Neural cell (in vitro differentiated cells): Measurements from ENCODE around the gene MVK.

Source experiments
- CTCF ChIP-seq: fragments of 450-650 bp; IDR thresholded peaks from 2 replicates; pipeline ENCODE4 v1.5.1; 2014; ENCODE audit warnings: antibody characterized with exemption, mild to moderate bottlenecking, moderate library complexity; ENCODE audit not compliant: poor library complexity, severe bottlenecking
- RAD21 ChIP-seq: fragments of 450-650 bp; conservative IDR thresholded peaks from 2 replicates; pipeline ENCODE4 v1.6.1; 2014; ENCODE audit warnings: antibody characterized with exemption, mild to moderate bottlenecking, moderate library complexity
- SMC3 ChIP-seq: fragments of 450-650 bp; conservative IDR thresholded peaks from 2 replicates; pipeline ENCODE4 v1.6.1; 2014; ENCODE audit warnings: antibody characterized with exemption, mild to moderate bottlenecking, moderate library complexity; ENCODE audit not compliant: poor library complexity
- TAF1 ChIP-seq: IDR thresholded peaks from 2 replicates; pipeline ENCODE4 v1.6.1; 2012; ENCODE audit warnings: low read depth

DNA sequence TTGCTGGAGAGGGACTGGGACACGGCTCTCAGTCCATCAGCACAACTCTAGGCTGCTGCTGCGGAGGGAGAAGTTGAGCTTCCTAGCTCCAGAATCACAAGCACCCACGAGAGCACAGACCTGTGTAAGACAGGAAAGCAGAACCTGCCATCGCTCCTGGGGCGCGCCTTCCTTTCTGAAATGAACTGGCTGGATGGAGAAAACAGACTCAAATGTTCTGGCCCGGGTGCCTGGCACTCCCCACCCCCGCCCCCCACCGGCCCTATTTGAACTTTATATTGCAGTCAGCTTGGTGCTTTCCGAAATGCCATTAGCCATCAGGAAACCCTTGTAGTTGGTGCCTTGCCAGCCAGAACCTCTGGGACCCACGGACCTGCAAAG, 23.8 kb downstream of the MVK start:
- TF ChIP-seq CTCF (no peak), RAD21 (no peak), TAF1 (no peak), SMC3 (no peak)
